HEK293 (cell line): Measurements from ENCODE around the gene DAPK2.

Experiments
- CTCF ChIA-PET: fragments of 350-600 bp; formaldehyde crosslinking; extraction: SDS; loops from one replicate; lab custom pipeline; 2021; ENCODE audit warnings: antibody characterized with exemption; lab: Yijun Ruan, JAX
- POLR2A ChIA-PET: fragments of 300-600 bp; formaldehyde crosslinking; extraction: SDS; loops from one replicate; lab custom pipeline; 2020; ENCODE audit warnings: antibody characterized with exemption, inconsistent platforms; lab: Yijun Ruan, JAX
- H3K27ac ChIP-seq: fragments of 200-500 bp; sonication (Bioruptor generic); 2 replicates; pipeline ENCODE4 v1.5.1; 2014; ENCODE audit warnings: low read depth, low read length, control low read depth, inconsistent platforms; ENCODE audit errors: extremely low read depth
- H3K36me3 ChIP-seq, 2 experiments: fragments of 200-500 bp in 1 of 2; sonication (Bioruptor generic) in 1 of 2; 1 replicate in 1 of 2; 2 replicates in 1 of 2; pipeline ENCODE4 v1.5.1; 2014 to 2017; ENCODE audit warnings: inconsistent platforms in 2 of 2, low read length in 2 of 2; ENCODE audit not compliant: control insufficient read depth in 2 of 2, insufficient read depth in 1 of 2
- H3K4me1 ChIP-seq: fragments of 200-500 bp; sonication (Bioruptor generic); 2 replicates; pipeline ENCODE4 v1.5.1; 2014; ENCODE audit warnings: mild to moderate bottlenecking, low read length, inconsistent platforms; ENCODE audit not compliant: control insufficient read depth, insufficient read depth
- H3K4me3 ChIP-seq: 2 replicates; pipeline ENCODE4 v1.5.1; 2011; ENCODE audit warnings: low read depth, mild to moderate bottlenecking, control low read depth, low read length, moderate library complexity
- H3K9me3 ChIP-seq: fragments of 200-500 bp; sonication (Bioruptor generic); 2 replicates; pipeline ENCODE4 v1.5.1; 2014; ENCODE audit warnings: low read depth, low read length, inconsistent platforms; ENCODE audit not compliant: control insufficient read depth, insufficient read depth
- ATF2 ChIP-seq: fragments of 450-650 bp; formaldehyde crosslinking; IDR thresholded peaks from 2 replicates; pipeline ENCODE4 v1.5.1; 2016; ENCODE audit warnings: missing biosample characterization, missing genetic modification characterization, low read depth
- EGR2 ChIP-seq: fragments of 450-650 bp; formaldehyde crosslinking; IDR thresholded peaks from 2 replicates; pipeline ENCODE4 v1.5.1; 2016; ENCODE audit warnings: low read depth, missing biosample characterization, missing genetic modification characterization
- GLIS1 ChIP-seq: fragments of 450-650 bp; formaldehyde crosslinking; IDR thresholded peaks from 2 replicates; pipeline ENCODE4 v1.5.1; 2016; ENCODE audit warnings: missing biosample characterization, missing genetic modification characterization
- GLIS2 ChIP-seq: fragments of 450-650 bp; formaldehyde crosslinking; IDR thresholded peaks from 2 replicates; pipeline ENCODE4 v1.5.1; 2016; ENCODE audit warnings: missing biosample characterization, missing genetic modification characterization
- HIC1 ChIP-seq: fragments of 450-650 bp; formaldehyde crosslinking; IDR thresholded peaks from 2 replicates; pipeline ENCODE4 v1.5.1; 2016; ENCODE audit warnings: missing biosample characterization, missing genetic modification characterization
- MYNN ChIP-seq: fragments of 450-650 bp; formaldehyde crosslinking; IDR thresholded peaks from 2 replicates; pipeline ENCODE4 v1.5.1; 2016; ENCODE audit warnings: missing biosample characterization, missing genetic modification characterization, borderline replicate concordance
- OVOL3 ChIP-seq: fragments of 450-650 bp; formaldehyde crosslinking; IDR thresholded peaks from 2 replicates; pipeline ENCODE4 v1.5.1; 2016; ENCODE audit warnings: missing biosample characterization, missing genetic modification characterization
- PRDM10 ChIP-seq: fragments of 450-650 bp; formaldehyde crosslinking; IDR thresholded peaks from 2 replicates; pipeline ENCODE4 v1.5.1; 2016; ENCODE audit warnings: missing biosample characterization, missing genetic modification characterization
- RBAK ChIP-seq: fragments of 450-650 bp; formaldehyde crosslinking; IDR thresholded peaks from 2 replicates; pipeline ENCODE4 v1.5.1; 2016; ENCODE audit warnings: missing biosample characterization, missing genetic modification characterization
- SCRT1 ChIP-seq: fragments of 450-650 bp; formaldehyde crosslinking; IDR thresholded peaks from 2 replicates; pipeline ENCODE4 v1.5.1; 2016; ENCODE audit warnings: missing biosample characterization, missing genetic modification characterization, borderline replicate concordance
- SCRT2 ChIP-seq: fragments of 450-650 bp; formaldehyde crosslinking; IDR thresholded peaks from 2 replicates; pipeline ENCODE4 v1.5.1; 2016; ENCODE audit warnings: missing biosample characterization, missing genetic modification characterization
- SP3 ChIP-seq: fragments of 450-650 bp; formaldehyde crosslinking; IDR thresholded peaks from 2 replicates; pipeline ENCODE4 v1.5.1; 2016; ENCODE audit warnings: missing biosample characterization, missing genetic modification characterization
- ZBTB21 ChIP-seq: fragments of 450-650 bp; formaldehyde crosslinking; IDR thresholded peaks from 2 replicates; pipeline ENCODE4 v1.5.1; 2017; ENCODE audit warnings: missing biosample characterization, missing genetic modification characterization
- ZFHX2 ChIP-seq: fragments of 450-650 bp; formaldehyde crosslinking; conservative IDR thresholded peaks from 2 replicates; pipeline ENCODE4 v1.5.1; 2016; ENCODE audit warnings: missing biosample characterization, missing genetic modification characterization
- ZNF121 ChIP-seq: fragments of 450-650 bp; formaldehyde crosslinking; IDR thresholded peaks from 2 replicates; pipeline ENCODE4 v1.5.1; 2016; ENCODE audit warnings: missing biosample characterization, missing genetic modification characterization
- ZNF221 ChIP-seq: fragments of 450-650 bp; formaldehyde crosslinking; IDR thresholded peaks from 2 replicates; pipeline ENCODE4 v1.5.1; 2017; ENCODE audit warnings: missing biosample characterization, missing genetic modification characterization, borderline replicate concordance
- ZNF354C ChIP-seq: fragments of 450-650 bp; formaldehyde crosslinking; IDR thresholded peaks from 2 replicates; pipeline ENCODE4 v1.5.1; 2016; ENCODE audit warnings: missing biosample characterization, missing genetic modification characterization, low read depth, borderline replicate concordance
- ZNF561 ChIP-seq: fragments of 450-650 bp; IDR thresholded peaks from 2 replicates; pipeline ENCODE4 v1.5.1; 2018; ENCODE audit warnings: missing biosample characterization, missing genetic modification characterization, borderline replicate concordance
- ZNF600 ChIP-seq: fragments of 450-650 bp; formaldehyde crosslinking; IDR thresholded peaks from 2 replicates; pipeline ENCODE4 v1.5.1; 2016; ENCODE audit warnings: missing biosample characterization, missing genetic modification characterization

Gene DAPK2

GRCh38 chr15:63918317-63918672 is 128.0 kb downstream of the DAPK2 start (continued):
- TF ChIP-seq ATF2 (peak; percentile 51; the same call in 1 of the 2 replicates), MYNN (tag by site-specific recombination) (no peak), ZBTB21 (0 out of 2 replicates have a peak, but pooled peaks have one; percentile 22), ZNF121 (tag by site-specific recombination) (no peak), ZNF354C (tag by site-specific recombination) (no peak), ZNF600 (tag by site-specific recombination) (peak; percentile 48; the same call in 1 of the 2 replicates)

GRCh38 chr15:63917588-63918316 is 128.5 kb downstream of the DAPK2 start:
- CTCF ChIA-PET = interaction anchor here (0.7 to 1.7 kb wide), 2 partner anchors 128 to 165 kb away, joined by 4 to 7 read pairs; partner anchors contain the start of gene DAPK2
- no peaks in the 10 kb centered on the region for H3K36me3 ChIP-seq
- POLR2A ChIA-PET = interaction anchor here (0.6 kb wide), 1 partner anchor 8 kb away, joined by 3 read pairs; no protein-coding TSS in a partner anchor
- no peak for TF ChIP-seq ZNF221 (tag by site-specific recombination)
- H3K4me3 ChIP-seq = no peak overlapping the region
- H3K4me1 ChIP-seq = peaks cover 7% of the 10 kb centered on the region
- no peak overlapping the region for H3K27ac ChIP-seq
- H3K9me3 ChIP-seq = no peaks in the 10 kb centered on the region

- Histone ChIP-seq H3K4me1 (peaks cover 7% of the 10 kb centered on the region), H3K36me3 (no peaks in the 10 kb centered on the region), H3K27ac (no peak overlapping the region), H3K9me3 (no peaks in the 10 kb centered on the region), H3K4me3 (no peak overlapping the region)
- ChIA-PET CTCF (interaction anchor here (0.5 to 1.7 kb wide), 7 partner anchors 8 to 224 kb away, joined by 3 to 7 read pairs (median 4); partner anchors contain the start of gene DAPK2), POLR2A (no interaction called here)
- TF ChIP-seq SCRT2 (tag by site-specific recombination) = peak; percentile 88
- TF ChIP-seq SCRT1 (tag by site-specific recombination) = peak; percentile 76; the same call in 1 of the 2 replicates
- peak; percentile 76; the same call in 1 of the 2 replicates for TF ChIP-seq ZNF561
- TF ChIP-seq OVOL3 = no peak
- no peak for TF ChIP-seq HIC1 (tag by site-specific recombination)
- peak; percentile 80 for TF ChIP-seq EGR2 (tag by site-specific recombination)
- peak; percentile 83 for TF ChIP-seq ZFHX2 (tag by site-specific recombination)
- no peak for TF ChIP-seq RBAK
- TF ChIP-seq GLIS1 (tag by site-specific recombination) = peak; percentile 63
- TF ChIP-seq GLIS2 (tag by site-specific recombination) = 0 out of 2 replicates have a peak, but pooled peaks have one; percentile 19
- peak; percentile 90 for TF ChIP-seq PRDM10
- peak; percentile 31; the same call in 1 of the 2 replicates for TF ChIP-seq SP3
Observed at GRCh38 chr15:63915873-63916771, 130.2 kb downstream of the DAPK2 start.
